Activated CD4-positive, alpha-beta T cell treated with anti-CD3 and anti-CD28 coated beads, Interleukin-2, amount 10 ng/mL, durations not matched to agents 7 days and 5 days (primary cell): Measurements from ENCODE around the gene PTPRO. TPM values are rescaled to one million over a fixed set of nuclear protein-coding genes. Genes with fewer than 3 reads are reported as not detected.

ENCODE experiments used
- CTCF ChIA-PET: fragments of 350-600 bp; sonication (Branson Sonifier 250); formaldehyde crosslinking; loops from one replicate; lab custom pipeline; 2021; ENCODE audit warnings: antibody characterized with exemption; lab: Charles Lee
- POLR2A ChIA-PET: fragments of 350-600 bp; sonication (Branson Sonifier 250); formaldehyde crosslinking; loops from one replicate; lab custom pipeline; 2021; ENCODE audit warnings: antibody characterized with exemption; lab: Charles Lee
- DNase-seq: peaks from one replicate; pipeline ENCODE4 v3.0.0-alpha.2; 2020
- H3K27ac Mint-ChIP-seq: one replicate; pipeline ENCODE4 v1.8.0; 2021; ENCODE audit warnings: mild to moderate bottlenecking, moderate library complexity, mixed read lengths
- H3K27me3 Mint-ChIP-seq: one replicate; pipeline ENCODE4 v1.8.0; 2021; ENCODE audit warnings: mixed read lengths
- H3K36me3 Mint-ChIP-seq: one replicate; pipeline ENCODE4 v1.8.0; 2021; ENCODE audit warnings: low read depth, mixed read lengths
- H3K4me1 Mint-ChIP-seq: one replicate; pipeline ENCODE4 v1.8.0; 2021; ENCODE audit warnings: mixed read lengths
- H3K4me3 Mint-ChIP-seq: one replicate; pipeline ENCODE4 v1.8.0; 2021; ENCODE audit warnings: mild to moderate bottlenecking, moderate library complexity, mixed read lengths
- H3K9me3 Mint-ChIP-seq: one replicate; pipeline ENCODE4 v1.8.0; 2021; ENCODE audit warnings: mixed read lengths
- total RNA-seq, 2 experiments: library from RNA; stranded (reverse); gene quantifications; one replicate each; pipeline ENCODE4 v1.2.3, GENCODE V29; 2021

Gene PTPRO
- total RNA-seq, 2 experiments from 2014 or later, result 7.7 to 10.2 TPM

DNA sequence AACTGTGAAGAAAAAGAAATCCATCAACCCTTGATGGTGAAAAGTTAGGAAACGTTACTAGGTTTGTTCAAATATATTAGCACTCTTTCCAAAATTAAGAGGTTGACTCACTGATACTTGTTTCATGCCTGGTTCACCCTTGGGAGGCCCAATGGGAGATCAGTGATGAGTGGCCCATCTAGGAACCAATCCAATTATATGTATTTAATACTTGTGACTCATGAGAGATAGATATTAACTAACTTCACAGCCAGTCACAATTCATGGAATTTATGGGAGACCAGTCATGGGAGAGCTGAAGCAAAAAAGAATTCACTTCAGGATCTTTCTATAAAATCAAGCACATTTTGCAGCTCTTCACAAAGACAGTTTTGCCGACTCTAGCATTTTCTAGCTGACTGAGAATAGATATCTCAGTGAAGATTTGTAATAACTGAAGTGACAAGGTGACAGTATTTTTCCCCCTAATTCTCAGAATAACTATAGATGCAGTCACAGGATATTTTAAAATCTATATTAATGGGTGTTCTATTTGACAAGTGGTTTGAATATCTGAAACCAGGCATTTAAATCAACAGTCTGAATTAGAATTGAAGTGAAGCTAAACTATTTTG lies 236.7 kb downstream of the PTPRO start:
- H3K36me3 Mint-ChIP-seq, result peaks cover 56% of the 10 kb centered on the region
- peaks cover 4% of the 10 kb centered on the region for H3K9me3 Mint-ChIP-seq
- no peaks in the 10 kb centered on the region for H3K27me3 Mint-ChIP-seq
- no peak for DNase-seq
- H3K27ac Mint-ChIP-seq, result no peak overlapping the region
- CTCF ChIA-PET, result interaction anchor here (0.8 to 2.2 kb wide), 9 partner anchors 8 to 27 kb away, joined by 3 to 8 read pairs (median 4); no protein-coding TSS in a partner anchor
- no peak overlapping the region for H3K4me3 Mint-ChIP-seq
- POLR2A ChIA-PET, result no interaction called here
- peaks cover 56% of the 10 kb centered on the region for H3K4me1 Mint-ChIP-seq

DNA sequence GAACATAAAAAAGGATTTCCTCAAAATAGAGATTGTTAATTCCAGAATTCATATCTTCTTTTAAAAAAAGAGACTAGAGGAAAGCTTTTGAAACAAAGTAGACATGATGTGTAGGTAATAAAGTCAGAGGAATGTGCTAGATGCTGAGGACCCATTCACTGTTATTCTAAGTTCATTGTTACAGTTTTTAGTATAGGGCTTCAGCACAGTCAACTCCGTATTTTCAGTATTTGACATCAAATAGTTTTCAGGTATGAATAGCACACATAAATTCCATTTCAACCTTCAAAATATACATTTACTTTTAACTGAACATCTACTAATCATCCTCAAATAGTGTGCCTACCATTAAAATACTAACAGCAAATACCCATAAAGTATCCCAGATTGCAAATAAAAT lies 239.1 kb downstream of the PTPRO start:
- DNase-seq, result no peak
- ChIA-PET CTCF (interaction anchor here (0.8 to 1.5 kb wide), 4 partner anchors 9 to 16 kb away, joined by 3 to 6 read pairs (median 4); no protein-coding TSS in a partner anchor), POLR2A (interaction anchor here (1.6 kb wide), 1 partner anchor 15 kb away, joined by 4 read pairs; no protein-coding TSS in a partner anchor)
- Mint-ChIP-seq H3K4me1 (peaks cover 66% of the 10 kb centered on the region), H3K4me3 (peak overlapping the region; percentile 53), H3K27me3 (no peaks in the 10 kb centered on the region), H3K9me3 (peaks cover 4% of the 10 kb centered on the region), H3K36me3 (peaks cover 52% of the 10 kb centered on the region), H3K27ac (peak overlapping the region; percentile 90)

DNA sequence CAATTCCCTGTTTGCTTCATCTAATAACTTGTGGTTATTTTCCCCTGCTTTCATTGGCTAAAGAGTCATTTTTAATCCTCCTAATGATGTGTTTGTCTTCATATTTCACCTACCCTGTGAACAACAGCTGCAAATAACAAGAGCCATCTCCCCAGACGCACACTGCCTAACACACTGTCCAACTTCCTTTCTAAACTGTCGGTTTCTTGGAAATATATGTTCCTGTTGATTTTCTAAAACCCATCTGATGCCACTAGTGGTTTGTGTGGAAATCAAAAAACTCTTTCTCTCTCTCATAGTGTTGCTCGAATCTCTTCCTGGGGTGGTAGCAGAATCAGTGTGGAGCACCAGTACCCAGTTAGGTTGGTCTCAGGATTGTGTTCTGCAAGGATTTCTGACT lies 240.0 kb downstream of the PTPRO start:
- H3K36me3 Mint-ChIP-seq, result peaks cover 56% of the 10 kb centered on the region
- peak overlapping the region; percentile 90 for H3K27ac Mint-ChIP-seq

DNA sequence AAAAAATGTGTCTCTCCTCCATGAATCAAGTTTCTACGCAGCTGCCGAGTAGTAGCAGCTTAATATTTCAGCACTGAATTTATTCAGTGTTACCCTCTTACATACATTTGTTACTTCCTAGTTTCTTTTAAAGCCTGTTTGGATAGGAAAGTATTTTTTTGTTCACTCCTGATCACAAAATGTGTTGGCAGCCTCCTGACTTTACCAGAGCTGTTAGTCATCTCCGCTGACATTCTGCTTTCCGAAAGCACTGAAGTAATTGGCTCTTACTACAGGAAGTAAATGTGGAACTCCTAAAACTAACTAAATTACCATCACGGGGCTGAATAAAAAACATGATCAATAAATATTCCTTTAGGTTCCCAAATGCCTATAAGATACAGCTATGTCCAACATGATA lies 241.4 kb downstream of the PTPRO start:
- peak overlapping the region; percentile 90 for H3K27ac Mint-ChIP-seq
- CTCF ChIA-PET, result interaction anchor here (0.6 to 1.4 kb wide), 4 partner anchors 10 to 31 kb away, joined by 3 to 7 read pairs (median 4); no protein-coding TSS in a partner anchor
- peaks cover 50% of the 10 kb centered on the region for H3K36me3 Mint-ChIP-seq
- no peaks in the 10 kb centered on the region for H3K9me3 Mint-ChIP-seq
- DNase-seq, result peak; percentile 57
- POLR2A ChIA-PET, result no interaction called here
- H3K4me3 Mint-ChIP-seq, result peak overlapping the region; percentile 53
- H3K4me1 Mint-ChIP-seq, result peaks cover 72% of the 10 kb centered on the region
- no peaks in the 10 kb centered on the region for H3K27me3 Mint-ChIP-seq

More for the DNA sequence above, 240.0 kb downstream of the PTPRO start:
- Mint-ChIP-seq H3K4me3 (peak overlapping the region; percentile 53), H3K27me3 (no peaks in the 10 kb centered on the region), H3K4me1 (peaks cover 70% of the 10 kb centered on the region), H3K9me3 (peaks cover 4% of the 10 kb centered on the region)
- CTCF ChIA-PET, result interaction anchor here (0.6 to 1.5 kb wide), 6 partner anchors 8 to 30 kb away, joined by 3 to 9 read pairs (median 4); no protein-coding TSS in a partner anchor
- POLR2A ChIA-PET, result interaction anchor here (1.6 kb wide), 1 partner anchor 16 kb away, joined by 4 read pairs; no protein-coding TSS in a partner anchor
- peak; percentile 38 for DNase-seq

DNA sequence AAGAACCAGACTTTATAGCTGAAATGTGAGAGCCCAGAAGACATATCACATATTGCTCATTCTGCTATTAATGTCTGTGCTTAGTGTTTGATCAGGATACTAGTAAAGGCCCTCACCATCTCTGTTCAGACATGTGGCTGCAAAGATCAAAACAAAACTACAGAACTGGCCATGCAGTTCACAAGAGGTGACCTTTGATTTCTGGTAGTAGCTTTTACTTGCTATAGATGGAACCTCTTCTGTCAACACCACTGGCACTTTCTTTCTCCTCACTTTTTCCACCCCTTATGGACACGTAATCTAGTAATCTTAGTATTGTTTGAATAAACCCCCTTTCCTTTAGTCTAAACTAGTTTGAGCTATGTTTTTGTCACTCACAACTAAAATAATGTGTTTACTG lies 252.0 kb downstream of the PTPRO start:
- Mint-ChIP-seq H3K4me3 (no peak overlapping the region), H3K27me3 (no peaks in the 10 kb centered on the region), H3K27ac (no peak overlapping the region), H3K9me3 (peaks cover 23% of the 10 kb centered on the region), H3K36me3 (peaks cover 75% of the 10 kb centered on the region), H3K4me1 (peaks cover 45% of the 10 kb centered on the region)
- CTCF ChIA-PET, result interaction anchor here (0.6 to 1.6 kb wide), 5 partner anchors 10 to 164 kb away, joined by 3 to 6 read pairs (median 3); no protein-coding TSS in a partner anchor
- POLR2A ChIA-PET, result no interaction called here
- no peak for DNase-seq

DNA sequence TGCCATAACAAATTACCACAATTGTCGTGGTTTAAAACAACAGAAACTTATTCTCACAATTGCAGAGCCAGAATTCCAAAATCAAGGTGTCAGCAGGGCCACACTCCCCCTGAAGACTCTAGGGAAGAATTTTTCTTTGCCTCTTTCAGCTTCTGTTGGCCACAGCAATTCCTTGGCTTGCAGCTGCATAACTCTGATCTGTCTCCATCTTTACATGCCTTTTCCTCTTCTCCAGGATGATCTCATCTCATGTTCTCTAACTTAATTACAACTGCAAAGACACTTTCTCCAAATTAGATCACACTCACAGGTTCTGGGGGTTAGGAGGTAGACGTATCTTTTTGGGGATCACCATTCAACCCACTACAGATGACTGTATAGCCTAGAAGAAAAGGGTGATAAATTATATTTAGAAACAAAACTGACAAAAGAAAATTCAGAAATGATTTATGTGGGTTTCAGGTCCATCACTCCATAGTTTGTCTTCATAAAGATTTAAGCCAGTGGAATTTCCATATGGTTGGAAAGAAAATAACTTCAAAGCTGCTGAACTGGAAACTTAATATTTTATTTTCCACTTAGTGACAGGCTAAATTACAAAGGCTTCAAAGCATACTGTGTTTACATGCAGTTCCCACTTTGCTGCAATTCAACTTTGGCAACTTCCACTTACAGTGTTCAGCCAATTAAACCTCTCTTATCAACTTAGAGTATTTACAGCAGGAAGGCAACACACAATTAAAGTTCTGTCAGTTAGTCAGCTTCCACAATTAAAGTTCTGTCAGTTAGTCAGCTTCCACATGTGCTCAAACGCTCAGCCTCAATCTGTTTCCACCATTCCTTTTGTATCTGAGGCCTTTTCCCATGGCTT lies 253.6 kb downstream of the PTPRO start:
- Mint-ChIP-seq H3K4me1 (peaks cover 43% of the 10 kb centered on the region), H3K36me3 (peaks cover 79% of the 10 kb centered on the region), H3K4me3 (no peak overlapping the region)

DNA sequence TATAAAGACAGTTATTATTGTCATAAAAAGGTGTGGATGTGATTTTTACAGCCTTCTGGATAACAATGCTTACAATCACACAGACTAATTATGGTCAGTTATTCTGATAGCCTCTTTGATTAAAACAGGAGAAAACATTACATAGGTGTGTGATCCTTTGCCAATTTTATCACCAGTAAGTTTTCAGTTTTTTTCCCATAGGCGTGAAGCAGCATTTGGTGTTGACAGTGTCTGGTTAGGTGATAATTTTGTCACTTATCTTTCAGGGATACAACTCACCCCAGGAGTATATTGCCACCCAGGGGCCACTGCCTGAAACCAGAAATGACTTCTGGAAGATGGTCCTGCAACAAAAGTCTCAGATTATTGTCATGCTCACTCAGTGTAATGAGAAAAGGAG lies 258.1 kb downstream of the PTPRO start:
- no peak overlapping the region for H3K4me3 Mint-ChIP-seq
- ChIA-PET POLR2A (interaction anchor here (0.6 kb wide), 1 partner anchor 51 kb away, joined by 3 read pairs; no protein-coding TSS in a partner anchor), CTCF (interaction anchor here (0.6 kb wide), 1 partner anchor 17 kb away, joined by 4 read pairs; no protein-coding TSS in a partner anchor)
- H3K4me1 Mint-ChIP-seq, result peaks cover 39% of the 10 kb centered on the region
- H3K27me3 Mint-ChIP-seq, result no peaks in the 10 kb centered on the region
- peak overlapping the region; percentile 9 for H3K27ac Mint-ChIP-seq
- H3K9me3 Mint-ChIP-seq, result peaks cover 10% of the 10 kb centered on the region
- peak; percentile 49 for DNase-seq
- peaks cover 66% of the 10 kb centered on the region for H3K36me3 Mint-ChIP-seq

More for the DNA sequence above, 253.6 kb downstream of the PTPRO start:
- no peaks in the 10 kb centered on the region for H3K27me3 Mint-ChIP-seq
- ChIA-PET CTCF (interaction anchor here (1.3 kb wide), 1 partner anchor 43 kb away, joined by 5 read pairs; no protein-coding TSS in a partner anchor), POLR2A (no interaction called here)
- H3K27ac Mint-ChIP-seq, result peak overlapping the region; percentile 50
- DNase-seq, result no peak
- peaks cover 23% of the 10 kb centered on the region for H3K9me3 Mint-ChIP-seq

DNA sequence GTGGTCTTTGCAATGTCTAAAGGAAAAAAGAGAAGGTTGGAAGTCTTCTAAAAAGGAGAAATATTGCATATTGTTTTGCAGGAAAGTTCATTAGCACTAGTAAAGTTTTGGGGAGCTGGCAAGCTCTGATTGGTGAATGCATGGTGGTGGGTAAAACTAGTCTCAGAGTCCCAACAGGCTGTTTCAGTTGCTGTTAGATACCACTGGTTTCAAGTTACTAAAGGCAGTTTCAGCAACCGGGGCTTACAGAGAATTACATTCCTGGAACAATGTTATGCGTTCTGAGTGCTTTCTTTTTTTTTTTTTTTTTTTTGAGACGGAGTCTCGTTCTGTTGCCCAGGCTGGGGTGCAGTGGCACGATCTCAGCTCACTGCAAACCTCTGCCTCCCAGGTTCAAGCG lies 258.7 kb downstream of the PTPRO start:
- DNase-seq, result no peak
- Mint-ChIP-seq H3K4me1 (peaks cover 37% of the 10 kb centered on the region), H3K9me3 (peaks cover 8% of the 10 kb centered on the region), H3K36me3 (peaks cover 61% of the 10 kb centered on the region), H3K27me3 (no peaks in the 10 kb centered on the region), H3K27ac (no peak overlapping the region), H3K4me3 (no peak overlapping the region)
- POLR2A ChIA-PET, result no interaction called here
- CTCF ChIA-PET, result interaction anchor here (0.6 kb wide), 1 partner anchor 18 kb away, joined by 4 read pairs; no protein-coding TSS in a partner anchor

DNA sequence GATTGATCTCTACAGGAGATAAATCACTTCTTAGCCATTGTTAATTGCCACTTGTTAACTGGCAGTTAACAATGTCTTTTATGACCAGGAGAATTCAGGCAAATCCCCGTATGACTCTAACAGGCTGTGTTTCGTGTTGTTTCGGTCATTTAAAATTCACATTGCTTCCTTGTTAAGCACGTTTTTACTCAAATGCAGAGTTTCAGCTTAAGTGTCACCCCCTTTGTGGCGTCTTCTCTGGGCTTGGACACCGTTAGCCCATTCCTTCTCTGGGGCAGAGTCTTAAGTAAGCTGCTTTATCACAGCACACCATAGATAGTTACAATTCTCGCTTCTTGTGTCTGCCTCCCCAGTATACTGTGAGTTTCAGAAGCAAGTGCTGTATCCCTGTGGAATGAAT lies 261.5 kb downstream of the PTPRO start:
- POLR2A ChIA-PET, result no interaction called here
- no peaks in the 10 kb centered on the region for H3K27me3 Mint-ChIP-seq
- no peaks in the 10 kb centered on the region for H3K9me3 Mint-ChIP-seq
- H3K36me3 Mint-ChIP-seq, result peaks cover 42% of the 10 kb centered on the region
- CTCF ChIA-PET, result interaction anchor here (0.6 to 7.9 kb wide), 7 partner anchors 12 to 600 kb away, joined by 3 to 88 read pairs (median 7); no protein-coding TSS in a partner anchor
- H3K27ac Mint-ChIP-seq, result no peak overlapping the region
- H3K4me3 Mint-ChIP-seq, result no peak overlapping the region
- DNase-seq, result no peak
- H3K4me1 Mint-ChIP-seq, result peaks cover 33% of the 10 kb centered on the region

DNA sequence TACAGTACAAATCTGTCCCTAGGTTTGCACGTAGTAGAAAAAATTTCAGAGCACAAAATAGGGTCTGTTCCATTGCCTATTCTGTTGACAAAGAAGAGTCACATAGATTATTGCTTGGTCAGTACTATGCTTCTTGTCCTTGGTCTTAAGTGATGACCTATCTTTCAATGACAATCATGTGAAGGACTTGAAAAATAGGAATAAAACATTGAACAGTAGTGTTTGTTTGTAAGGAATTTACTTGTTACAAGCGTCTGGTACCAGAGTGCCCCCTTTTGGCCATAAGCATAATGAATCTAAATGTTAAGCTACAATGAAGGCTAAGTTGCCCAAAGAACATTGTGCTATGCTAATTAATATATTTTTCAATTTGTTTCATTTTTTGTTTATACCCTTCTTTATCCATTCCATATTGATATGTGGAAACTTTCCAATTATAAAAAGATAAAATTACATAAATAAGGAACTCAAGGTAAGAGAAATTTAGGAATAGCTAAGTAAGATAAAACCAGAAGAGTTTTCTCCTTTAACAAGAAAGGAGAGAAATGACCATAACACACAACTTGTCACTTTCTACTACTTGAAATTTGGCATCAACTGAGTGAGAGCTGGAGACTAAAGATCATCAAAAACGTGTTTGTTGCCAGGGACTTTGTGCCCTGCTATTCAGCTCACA lies 262.2 kb downstream of the PTPRO start:
- H3K27ac Mint-ChIP-seq, result peak overlapping the region; percentile 72
- H3K9me3 Mint-ChIP-seq, result no peaks in the 10 kb centered on the region
- H3K27me3 Mint-ChIP-seq, result no peaks in the 10 kb centered on the region
- POLR2A ChIA-PET, result interaction anchor here (0.7 kb wide), 1 partner anchor 52 kb away, joined by 4 read pairs; no protein-coding TSS in a partner anchor
- peaks cover 38% of the 10 kb centered on the region for H3K36me3 Mint-ChIP-seq
- peaks cover 30% of the 10 kb centered on the region for H3K4me1 Mint-ChIP-seq
- no peak overlapping the region for H3K4me3 Mint-ChIP-seq
- DNase-seq, result peak; percentile 62
- CTCF ChIA-PET, result interaction anchor here (0.6 to 7.9 kb wide), 20 partner anchors 10 to 363 kb away, joined by 3 to 88 read pairs (median 4); partner anchors contain the start of genes DERA and RERG

DNA sequence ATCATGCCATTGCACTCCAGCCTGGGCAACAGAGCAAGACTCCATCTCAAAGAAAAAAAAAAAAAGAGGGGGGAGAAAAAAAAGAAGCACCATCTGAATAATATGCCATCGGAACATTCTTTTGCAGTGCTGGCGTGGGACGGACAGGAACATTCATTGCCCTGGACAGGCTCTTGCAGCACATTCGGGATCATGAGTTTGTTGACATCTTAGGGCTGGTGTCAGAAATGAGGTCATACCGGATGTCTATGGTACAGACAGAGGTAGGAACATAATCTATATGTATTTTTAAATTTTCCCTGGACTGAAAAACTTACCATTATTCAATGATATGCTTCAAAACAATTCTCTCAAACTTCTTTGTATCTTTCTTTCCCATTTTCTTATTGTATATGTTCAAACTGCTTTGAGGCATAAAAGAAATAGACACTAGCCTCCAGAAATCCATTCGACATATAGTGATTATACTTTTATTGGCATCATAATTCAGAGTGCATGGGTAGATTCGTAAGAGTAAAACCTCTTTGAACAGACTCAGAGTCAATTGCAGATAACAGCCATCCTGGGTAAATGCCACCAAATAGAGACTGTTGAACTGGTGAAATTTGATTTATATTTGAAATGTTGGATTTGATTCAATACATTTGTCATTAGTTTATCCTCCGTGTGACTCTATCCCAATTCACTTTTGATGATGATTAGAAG lies 267.2 kb downstream of the PTPRO start:
- H3K4me3 Mint-ChIP-seq, result peak overlapping the region; percentile 44
- POLR2A ChIA-PET, result no interaction called here
- H3K36me3 Mint-ChIP-seq, result peaks cover 11% of the 10 kb centered on the region
- CTCF ChIA-PET, result interaction anchor here (1.1 to 7.9 kb wide), 8 partner anchors 56 to 866 kb away, joined by 3 to 88 read pairs (median 6); partner anchors contain the start of gene EPS8
- no peak overlapping the region for H3K27ac Mint-ChIP-seq
- peaks cover 12% of the 10 kb centered on the region for H3K4me1 Mint-ChIP-seq
- H3K27me3 Mint-ChIP-seq, result no peaks in the 10 kb centered on the region
- no peak for DNase-seq
- H3K9me3 Mint-ChIP-seq, result no peaks in the 10 kb centered on the region
